NT2/D1 (cell line): ENCODE measurements around the gene MMS22L.

ENCODE experiments used
- DNase-seq: peaks from one replicate; pipeline ENCODE4 v3.0.0-alpha.2; 2011; ENCODE audit warnings: low read depth, low spot score
- H3K27me3 ChIP-seq: 2 replicates; pipeline ENCODE4 v1.6.0; 2011; ENCODE audit warnings: mild to moderate bottlenecking; ENCODE audit not compliant: insufficient read length, insufficient read depth
- H3K36me3 ChIP-seq: 2 replicates; pipeline ENCODE4 v1.6.1; 2011; ENCODE audit warnings: mild to moderate bottlenecking, low read length, mixed read lengths; ENCODE audit not compliant: insufficient read depth, insufficient read length
- H3K4me1 ChIP-seq: 2 replicates; pipeline ENCODE4 v1.5.1; 2011; ENCODE audit not compliant: insufficient read depth, insufficient read length
- H3K4me3 ChIP-seq: 2 replicates; pipeline ENCODE4 v1.5.1; 2011; ENCODE audit warnings: low read depth; ENCODE audit not compliant: insufficient read length
- H3K9ac ChIP-seq: 2 replicates; pipeline ENCODE4 v1.6.0; 2011; ENCODE audit warnings: low read depth; ENCODE audit not compliant: insufficient read length
- H3K9me3 ChIP-seq: 2 replicates; pipeline ENCODE4 v1.5.1; 2011; ENCODE audit warnings: mild to moderate bottlenecking, low read length; ENCODE audit not compliant: insufficient read depth
- SUZ12 ChIP-seq: IDR thresholded peaks from 2 replicates; pipeline ENCODE4 v1.6.1; 2011; ENCODE audit not compliant: insufficient read length, insufficient read depth; ENCODE audit errors: extremely low read depth
- YY1 ChIP-seq: IDR thresholded peaks from 2 replicates; pipeline ENCODE4 v1.6.1; 2011; ENCODE audit not compliant: insufficient read length, insufficient read depth
- ZNF274 ChIP-seq: IDR thresholded peaks from 2 replicates; pipeline ENCODE4 v1.6.1; 2011; ENCODE audit warnings: mild to moderate bottlenecking, low read depth, low read length

The MMS22L gene

DNA sequence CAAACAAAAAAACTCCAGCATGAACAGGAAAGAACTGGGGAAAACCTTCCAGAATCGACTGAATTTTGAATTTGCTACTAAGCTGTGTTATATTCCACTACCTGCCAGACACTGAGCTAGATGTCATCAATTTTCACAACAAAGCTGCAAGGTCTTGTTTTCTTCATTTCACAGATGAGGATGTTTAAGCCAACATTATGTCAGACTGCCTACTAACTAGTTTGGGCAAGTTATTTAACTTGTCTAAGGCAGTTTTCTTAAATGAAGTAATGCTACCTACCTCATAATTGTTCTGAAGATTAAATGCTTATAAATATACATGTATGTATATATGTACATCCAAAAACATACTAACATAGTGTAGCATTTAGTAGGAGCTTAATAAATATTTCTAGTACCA, 144.4 kb downstream of the MMS22L start:
- DNase-seq: no peak
- Histone ChIP-seq H3K36me3 (no peaks in the 10 kb centered on the region), H3K4me1 (no peaks in the 10 kb centered on the region), H3K9me3 (no peaks in the 10 kb centered on the region), H3K9ac (no peak overlapping the region), H3K27me3 (no peaks in the 10 kb centered on the region), H3K4me3 (no peak overlapping the region)
- TF ChIP-seq SUZ12 (no peak), YY1 (no peak), ZNF274 (no peak)

DNA sequence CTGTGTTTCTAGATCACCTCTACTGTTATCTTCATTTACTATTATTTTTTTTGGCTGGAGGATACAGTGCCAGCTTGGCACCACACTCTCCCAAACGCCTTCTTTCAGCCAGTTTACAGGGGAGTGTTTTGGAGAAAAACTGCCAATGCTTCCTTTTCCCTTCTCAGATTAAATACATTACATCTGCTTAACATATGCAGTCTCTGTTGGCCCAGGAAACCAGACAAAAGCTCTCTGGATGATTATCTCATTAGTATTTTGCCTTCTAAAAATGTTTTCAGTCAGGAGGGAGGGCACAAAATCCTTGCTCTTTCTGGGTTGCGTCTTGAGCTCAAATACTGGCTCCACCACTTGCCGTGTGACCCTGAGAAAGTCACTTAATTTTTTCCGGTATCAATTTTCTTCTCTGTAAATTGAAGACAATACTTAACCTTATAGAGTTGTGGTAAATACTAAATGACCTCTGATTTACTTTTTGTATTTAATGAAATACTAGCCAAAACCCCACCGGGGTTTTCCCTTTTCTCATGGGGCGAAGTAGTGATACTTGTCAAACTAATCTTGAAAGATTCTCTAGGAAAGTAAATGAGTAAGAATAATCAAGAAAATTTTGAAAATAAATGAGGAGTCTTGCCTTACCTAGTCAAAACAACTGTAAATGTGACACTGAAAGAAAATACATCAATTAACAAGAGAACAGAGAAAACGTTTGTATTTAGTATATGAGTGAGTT, 146.2 kb downstream of the MMS22L start:
- H3K4me1 ChIP-seq: no peaks in the 10 kb centered on the region
- no peak for TF ChIP-seq SUZ12
- TF ChIP-seq ZNF274: no peak
- TF ChIP-seq YY1: no peak

GRCh38 chr6:97133067-97133466, 149.9 kb downstream of the MMS22L start:
- no peaks in the 10 kb centered on the region for H3K36me3 ChIP-seq
- no peaks in the 10 kb centered on the region for H3K27me3 ChIP-seq
- no peak for DNase-seq
- no peaks in the 10 kb centered on the region for H3K9me3 ChIP-seq
- H3K4me1 ChIP-seq: no peaks in the 10 kb centered on the region
- H3K9ac ChIP-seq: no peak overlapping the region
- TF ChIP-seq YY1 (no peak), SUZ12 (no peak), ZNF274 (no peak)
- no peak overlapping the region for H3K4me3 ChIP-seq

More for the DNA sequence above, 146.2 kb downstream of the MMS22L start:
- Histone ChIP-seq H3K27me3 (no peaks in the 10 kb centered on the region), H3K9ac (no peak overlapping the region), H3K4me3 (no peak overlapping the region), H3K36me3 (no peaks in the 10 kb centered on the region), H3K9me3 (no peaks in the 10 kb centered on the region)
- DNase-seq: no peak

GRCh38 chr6:97129106-97129505, 153.9 kb downstream of the MMS22L start:
- DNase-seq: no peak
- H3K9ac ChIP-seq: no peak overlapping the region
- H3K9me3 ChIP-seq: no peaks in the 10 kb centered on the region
- H3K4me1 ChIP-seq: no peaks in the 10 kb centered on the region
- no peak for TF ChIP-seq SUZ12
- no peak for TF ChIP-seq YY1
- TF ChIP-seq ZNF274: no peak
- no peaks in the 10 kb centered on the region for H3K27me3 ChIP-seq
- no peak overlapping the region for H3K4me3 ChIP-seq
- H3K36me3 ChIP-seq: no peaks in the 10 kb centered on the region

GRCh38 chr6:97128507-97128906, 154.5 kb downstream of the MMS22L start:
- H3K27me3 ChIP-seq: no peaks in the 10 kb centered on the region
- DNase-seq: no peak
- H3K4me3 ChIP-seq: no peak overlapping the region
- H3K36me3 ChIP-seq: no peaks in the 10 kb centered on the region
- H3K9ac ChIP-seq: no peak overlapping the region
- TF ChIP-seq YY1 (no peak), ZNF274 (no peak), SUZ12 (no peak)
- no peaks in the 10 kb centered on the region for H3K9me3 ChIP-seq
- H3K4me1 ChIP-seq: no peaks in the 10 kb centered on the region

DNA sequence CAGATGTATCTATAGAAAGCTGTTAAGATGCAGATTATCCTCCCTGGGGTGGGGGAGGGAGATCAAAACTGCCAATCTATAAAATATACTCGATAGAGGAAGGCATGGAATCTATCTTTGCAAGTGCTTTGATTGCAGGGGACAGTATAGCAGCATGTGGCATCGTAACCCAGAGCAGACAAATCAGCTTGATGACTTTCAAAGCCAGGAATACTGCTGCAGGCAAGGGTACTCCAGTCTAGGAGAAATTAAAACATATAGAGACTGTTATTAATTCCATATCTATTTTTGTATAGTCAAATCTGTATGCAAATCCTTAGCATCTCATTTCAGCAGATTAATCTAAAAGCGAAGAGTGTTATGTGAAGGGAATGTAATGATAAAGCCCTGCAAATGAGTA, 159.4 kb downstream of the MMS22L start:
- H3K4me3 ChIP-seq: no peak overlapping the region
- H3K36me3 ChIP-seq: no peaks in the 10 kb centered on the region
- no peaks in the 10 kb centered on the region for H3K9me3 ChIP-seq
- no peak for DNase-seq
- H3K9ac ChIP-seq: no peak overlapping the region
- no peak for TF ChIP-seq YY1
- TF ChIP-seq ZNF274: no peak
- no peak for TF ChIP-seq SUZ12
- H3K27me3 ChIP-seq: no peaks in the 10 kb centered on the region
- H3K4me1 ChIP-seq: no peaks in the 10 kb centered on the region

DNA sequence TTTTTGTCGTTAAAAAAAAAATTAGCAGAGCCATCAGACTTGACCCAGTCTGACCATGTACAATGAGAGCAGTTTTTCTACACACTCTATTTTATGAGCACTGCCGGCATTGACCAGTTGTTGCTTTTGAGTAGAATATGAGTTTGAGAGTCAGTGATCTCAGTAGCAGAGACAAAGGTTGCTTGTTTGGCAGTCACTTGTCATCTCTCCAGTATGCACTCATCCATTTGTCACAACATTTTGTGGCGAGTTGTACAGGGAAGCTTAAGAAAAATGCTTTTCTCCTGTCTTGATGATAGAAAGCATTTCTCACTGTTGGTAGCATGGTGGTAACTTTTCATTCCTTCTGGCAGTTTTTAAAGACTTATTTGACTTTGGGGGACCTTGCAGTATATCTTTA, 159.9 kb downstream of the MMS22L start:
- H3K4me3 ChIP-seq: no peak overlapping the region
- no peaks in the 10 kb centered on the region for H3K9me3 ChIP-seq
- no peak for TF ChIP-seq YY1
- no peak for TF ChIP-seq ZNF274
- no peak for TF ChIP-seq SUZ12
- DNase-seq: no peak
- no peak overlapping the region for H3K9ac ChIP-seq
- no peaks in the 10 kb centered on the region for H3K36me3 ChIP-seq
- no peaks in the 10 kb centered on the region for H3K27me3 ChIP-seq
- no peaks in the 10 kb centered on the region for H3K4me1 ChIP-seq

GRCh38 chr6:97120511-97120910, 162.5 kb downstream of the MMS22L start:
- H3K4me3 ChIP-seq: no peak overlapping the region
- H3K9ac ChIP-seq: no peak overlapping the region
- TF ChIP-seq YY1 (no peak), ZNF274 (no peak), SUZ12 (no peak)
- H3K9me3 ChIP-seq: no peaks in the 10 kb centered on the region
- H3K4me1 ChIP-seq: no peaks in the 10 kb centered on the region
- no peaks in the 10 kb centered on the region for H3K36me3 ChIP-seq
- H3K27me3 ChIP-seq: no peaks in the 10 kb centered on the region
- DNase-seq: no peak
